ENCODE measurements around the gene PRR12.
"Not testable (repeated sequence)": the region's sequence is repeated elsewhere in the genome, so short reads cannot be mapped to it uniquely, and the experiment has no call there.

Gene PRR12

DNA sequence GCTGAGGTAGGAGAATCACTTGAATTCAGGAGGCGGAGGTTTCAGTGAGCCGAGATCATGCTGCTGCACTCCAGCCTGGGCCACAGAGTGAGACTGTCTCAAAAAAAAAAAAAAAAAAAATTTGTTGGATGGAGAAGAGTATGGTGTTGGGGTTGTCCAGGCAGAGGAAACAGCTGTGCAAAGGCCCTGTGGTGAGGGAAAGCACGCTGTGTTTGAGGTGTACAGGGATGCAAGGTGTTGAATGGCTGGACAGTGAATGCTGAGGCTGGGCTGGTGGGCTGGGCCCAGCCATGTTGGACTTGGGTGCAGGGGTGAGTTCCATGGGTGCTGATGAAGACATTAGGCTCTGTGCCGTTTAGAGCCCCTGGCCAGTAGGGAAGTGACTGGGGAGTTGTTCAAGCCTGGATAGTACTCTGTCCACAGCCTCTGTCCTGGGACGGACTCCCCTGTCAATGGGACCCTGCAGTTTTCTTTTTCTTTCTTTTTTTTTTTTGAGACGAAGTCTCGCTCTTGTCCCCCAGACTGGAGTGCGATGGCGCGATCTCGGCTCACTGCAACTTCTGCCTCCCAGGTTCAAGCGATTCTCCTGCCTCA is 18.6 kb downstream of the PRR12 start:
- Mint-ChIP-seq H3K36me3 (ENCODE audit: low read depth) (peaks cover 15% of the 10 kb centered on the region), H3K9me3 (no peaks in the 10 kb centered on the region), H3K27ac (no peak overlapping the region), H3K4me1 (ENCODE audit: low read depth) (peaks cover 9% of the 10 kb centered on the region), H3K27me3 (ENCODE audit: low read depth) (no peaks in the 10 kb centered on the region), H3K4me3 (no peak overlapping the region)

DNA sequence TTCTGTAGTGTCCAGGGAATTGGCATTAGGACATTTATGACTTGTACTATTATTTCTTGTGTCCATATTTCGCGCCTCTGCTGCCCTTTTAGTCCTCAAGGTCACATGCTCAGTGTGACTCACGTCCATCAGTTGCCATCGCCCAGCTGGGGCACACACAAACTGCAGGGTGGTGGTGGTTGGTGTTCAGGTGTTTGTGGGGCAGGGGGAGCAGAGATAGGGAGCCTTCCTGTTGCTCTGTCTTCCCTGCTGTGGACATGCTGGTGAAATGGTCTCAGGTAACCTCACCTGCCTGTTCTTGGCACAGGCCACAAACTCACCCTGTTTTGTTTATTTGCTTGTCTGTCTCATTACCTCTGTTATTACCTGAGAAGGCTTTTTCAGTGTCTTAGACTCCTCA is 22.4 kb downstream of the PRR12 start:
- Mint-ChIP-seq H3K9me3 (no peaks in the 10 kb centered on the region), H3K4me3 (no peak overlapping the region), H3K27ac (no peak overlapping the region), H3K36me3 (ENCODE audit: low read depth) (peaks cover 34% of the 10 kb centered on the region), H3K4me1 (ENCODE audit: low read depth) (peaks cover 9% of the 10 kb centered on the region), H3K27me3 (ENCODE audit: low read depth) (no peaks in the 10 kb centered on the region)

DNA sequence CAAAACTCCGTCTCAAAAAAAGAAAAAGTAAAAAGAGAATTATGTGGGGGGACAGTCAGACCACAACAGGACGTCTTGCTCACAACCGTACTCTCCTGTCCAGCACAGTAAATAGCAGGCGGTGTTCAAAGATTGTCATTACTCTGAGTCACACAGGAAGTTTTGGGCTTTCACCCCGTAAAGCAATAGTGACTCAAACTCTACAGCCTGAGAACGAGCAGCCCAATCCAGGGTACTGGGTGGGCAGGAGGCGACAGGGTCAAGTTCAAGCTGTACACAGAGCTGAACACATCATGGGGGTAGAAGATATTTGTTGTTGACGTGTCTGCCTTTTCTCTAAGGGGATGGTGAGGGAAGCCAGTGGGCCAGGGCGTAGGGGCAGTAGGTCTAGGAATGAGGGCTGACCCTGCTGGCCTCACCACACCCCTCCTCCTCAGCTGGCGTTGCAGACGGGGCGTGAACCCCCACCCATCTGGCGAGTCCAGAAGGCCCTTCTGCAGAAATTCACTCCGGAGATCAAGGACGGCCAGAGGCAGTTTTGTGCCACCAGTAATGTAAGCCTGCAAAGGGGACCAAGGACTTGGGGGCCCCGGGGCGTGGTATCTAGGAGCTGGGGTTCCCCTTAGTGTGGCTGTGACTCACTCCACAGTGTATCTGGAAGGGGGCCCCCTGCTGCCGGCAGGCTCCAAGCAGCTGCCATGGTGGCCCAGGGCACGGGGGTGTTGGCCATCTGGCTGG is 23.3 kb downstream of the PRR12 start:
- Mint-ChIP-seq H3K4me3 (no peak overlapping the region), H3K36me3 (ENCODE audit: low read depth) (peaks cover 38% of the 10 kb centered on the region), H3K27ac (peak overlapping the region; percentile 67), H3K27me3 (ENCODE audit: low read depth) (no peaks in the 10 kb centered on the region), H3K9me3 (no peaks in the 10 kb centered on the region), H3K4me1 (ENCODE audit: low read depth) (peaks cover 9% of the 10 kb centered on the region)

DNA sequence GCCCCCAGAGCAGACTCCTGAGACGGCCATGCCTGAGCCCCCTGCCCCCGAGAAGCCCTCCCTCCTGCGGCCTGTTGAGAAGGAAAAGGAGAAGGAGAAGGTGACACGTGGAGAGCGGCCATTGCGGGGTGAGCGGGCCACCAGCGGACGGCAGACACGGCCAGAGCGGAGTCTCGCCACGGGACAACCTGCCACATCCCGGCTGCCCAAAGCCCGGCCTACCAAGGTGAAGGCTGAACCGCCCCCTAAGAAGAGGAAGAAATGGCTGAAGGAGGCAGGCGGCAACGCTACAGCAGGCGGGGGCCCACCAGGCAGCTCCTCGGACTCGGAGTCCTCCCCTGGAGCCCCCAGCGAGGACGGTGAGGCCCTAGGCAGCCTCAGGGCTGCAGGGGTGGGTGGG is 24.9 kb downstream of the PRR12 start:
- no peaks in the 10 kb centered on the region for H3K9me3 Mint-ChIP-seq
- peaks cover 9% of the 10 kb centered on the region for H3K4me1 Mint-ChIP-seq (ENCODE audit: low read depth)
- H3K36me3 Mint-ChIP-seq (ENCODE audit: low read depth), result peaks cover 38% of the 10 kb centered on the region
- H3K4me3 Mint-ChIP-seq, result no peak overlapping the region
- no peak overlapping the region for H3K27ac Mint-ChIP-seq
- H3K27me3 Mint-ChIP-seq (ENCODE audit: low read depth), result no peaks in the 10 kb centered on the region

DNA sequence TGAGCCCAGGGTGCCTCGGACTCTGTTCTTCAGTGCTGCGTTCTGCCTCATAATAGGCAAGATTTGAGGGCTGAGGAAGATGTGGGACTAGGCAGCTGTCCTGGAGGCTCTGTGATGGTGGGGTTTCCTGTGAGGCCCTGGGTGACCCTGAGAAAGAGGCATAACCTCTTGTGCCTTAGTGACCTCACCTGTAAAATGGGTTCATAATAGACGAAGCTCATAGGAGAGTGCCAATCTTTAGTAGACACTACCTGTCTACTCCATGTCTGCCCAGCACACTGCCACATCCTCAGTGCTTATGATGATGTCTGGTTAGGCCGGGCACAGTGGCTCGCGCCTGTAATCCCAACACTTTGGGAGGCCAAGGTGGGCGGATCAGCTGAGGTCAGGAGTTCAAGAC is 25.6 kb downstream of the PRR12 start:
- Mint-ChIP-seq H3K4me1 (ENCODE audit: low read depth) (peaks cover 9% of the 10 kb centered on the region), H3K4me3 (no peak overlapping the region), H3K9me3 (no peaks in the 10 kb centered on the region), H3K36me3 (ENCODE audit: low read depth) (peaks cover 40% of the 10 kb centered on the region), H3K27ac (no peak overlapping the region), H3K27me3 (ENCODE audit: low read depth) (no peaks in the 10 kb centered on the region)

DNA sequence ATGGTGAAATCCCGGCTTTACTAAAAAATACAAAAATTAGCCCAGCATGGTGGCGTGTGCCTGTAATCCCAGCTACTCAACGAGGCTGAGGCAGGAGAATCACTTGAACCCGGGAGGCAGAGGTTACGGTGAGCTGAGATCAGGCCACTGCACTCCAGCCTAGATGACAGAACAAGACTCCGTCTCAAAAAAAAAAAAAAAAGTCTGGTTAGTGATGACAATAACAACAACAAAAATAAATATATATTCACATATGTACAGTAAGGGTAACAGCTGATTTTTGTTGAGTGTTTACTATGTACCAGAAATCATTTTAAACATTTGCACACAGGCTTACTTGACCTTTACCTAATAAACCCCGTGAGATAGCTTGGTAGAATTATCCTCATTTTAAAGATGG is 26.0 kb downstream of the PRR12 start:
- H3K9me3 Mint-ChIP-seq, result no peaks in the 10 kb centered on the region
- peaks cover 41% of the 10 kb centered on the region for H3K36me3 Mint-ChIP-seq (ENCODE audit: low read depth)
- no peak overlapping the region for H3K27ac Mint-ChIP-seq
- no peak overlapping the region for H3K4me3 Mint-ChIP-seq
- no peaks in the 10 kb centered on the region for H3K27me3 Mint-ChIP-seq (ENCODE audit: low read depth)
- H3K4me1 Mint-ChIP-seq (ENCODE audit: low read depth), result peaks cover 9% of the 10 kb centered on the region

DNA sequence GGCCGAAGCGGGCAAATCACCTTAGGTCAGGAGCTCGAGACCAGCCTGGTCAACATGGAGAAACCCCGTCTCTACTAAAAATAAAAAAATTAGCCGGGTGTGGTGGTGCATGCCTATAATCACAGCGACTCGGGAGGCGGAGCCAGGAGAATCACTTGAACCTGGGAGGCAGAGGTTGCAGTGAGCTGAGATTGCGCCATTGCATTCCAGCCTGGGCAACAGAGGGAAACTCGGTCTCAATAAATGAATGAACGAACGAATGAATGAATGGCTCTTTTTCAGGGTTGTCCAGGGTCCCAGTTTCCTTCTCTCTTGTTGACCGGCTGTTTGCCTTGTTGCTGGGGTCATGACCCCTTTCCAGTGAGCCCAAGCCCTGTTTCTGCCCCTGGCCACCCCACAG is 26.9 kb downstream of the PRR12 start:
- peaks cover 41% of the 10 kb centered on the region for H3K36me3 Mint-ChIP-seq (ENCODE audit: low read depth)
- not testable (repeated sequence) for H3K4me1 Mint-ChIP-seq (ENCODE audit: low read depth); H3K27me3 Mint-ChIP-seq (ENCODE audit: low read depth); H3K4me3 Mint-ChIP-seq; H3K27ac Mint-ChIP-seq; H3K9me3 Mint-ChIP-seq

DNA sequence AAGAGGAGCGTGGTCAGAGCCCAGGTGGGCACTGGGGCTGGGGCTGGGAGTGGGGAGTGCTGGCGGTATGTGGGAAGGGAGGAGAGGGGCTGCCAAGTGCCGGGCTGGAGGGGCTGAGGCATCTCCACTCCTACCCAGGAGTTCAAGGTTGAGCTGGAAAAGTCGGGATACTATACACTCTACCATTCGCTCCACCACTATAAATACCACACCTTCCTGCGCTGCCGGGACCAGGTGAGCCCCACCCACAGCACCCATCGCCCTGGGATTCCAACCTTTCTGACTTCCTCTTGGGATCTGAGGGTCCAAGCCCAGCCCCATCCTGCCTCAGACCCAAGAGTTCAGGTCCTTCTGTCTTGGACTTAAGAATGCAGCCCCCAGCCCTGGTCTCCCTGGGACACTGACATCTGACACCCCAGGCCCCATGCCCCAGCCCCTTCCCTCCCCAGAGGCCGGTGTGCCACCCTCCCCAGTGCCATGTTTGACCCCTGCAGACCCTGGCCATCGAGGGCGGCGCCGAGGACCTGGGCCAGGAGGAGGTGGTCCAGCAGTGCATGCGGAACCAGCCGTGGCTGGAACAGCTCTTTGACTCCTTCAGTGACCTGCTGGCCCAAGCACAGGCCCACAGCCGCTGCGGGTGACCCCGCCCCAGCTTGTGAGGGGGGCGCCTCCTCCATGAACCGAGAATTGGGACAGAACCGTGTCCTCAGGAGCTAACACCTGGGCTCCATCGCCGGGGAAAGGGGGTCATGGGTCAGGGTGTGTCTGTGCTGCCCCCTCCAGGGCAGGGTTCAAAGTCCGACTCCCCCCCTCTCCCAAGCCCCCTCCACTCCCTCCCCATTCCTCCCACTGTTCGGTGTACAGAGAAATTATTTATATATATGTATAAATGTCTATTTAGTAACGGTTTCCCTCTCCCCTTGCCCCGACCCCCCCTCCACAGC is 34.3 kb downstream of the PRR12 start:
- H3K36me3 Mint-ChIP-seq (ENCODE audit: low read depth), result peaks cover 22% of the 10 kb centered on the region
- H3K4me3 Mint-ChIP-seq, result no peak overlapping the region
- no peaks in the 10 kb centered on the region for H3K4me1 Mint-ChIP-seq (ENCODE audit: low read depth)
- no peaks in the 10 kb centered on the region for H3K27me3 Mint-ChIP-seq (ENCODE audit: low read depth)
- no peak overlapping the region for H3K27ac Mint-ChIP-seq
- H3K9me3 Mint-ChIP-seq, result no peaks in the 10 kb centered on the region

DNA sequence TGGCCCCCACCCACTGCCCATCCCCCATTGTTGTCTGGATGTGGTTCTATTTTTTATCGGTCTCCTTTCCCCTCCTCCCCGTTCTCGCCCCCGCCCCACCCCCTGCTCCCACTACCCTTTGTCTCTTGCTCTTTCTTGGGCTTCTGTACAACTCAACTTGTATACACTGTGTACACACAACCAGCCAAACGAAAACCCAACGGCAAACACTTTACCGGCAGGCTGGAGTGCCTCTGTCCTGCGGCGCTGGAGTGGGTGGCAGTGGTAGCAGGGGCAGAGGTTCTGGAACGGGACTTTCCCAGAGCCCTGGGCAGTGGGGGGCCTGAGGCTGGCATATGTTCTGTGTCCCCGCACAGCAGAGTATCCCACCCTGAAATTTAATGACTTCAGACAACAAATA is 35.2 kb downstream of the PRR12 start:
- Mint-ChIP-seq H3K36me3 (ENCODE audit: low read depth) (peaks cover 22% of the 10 kb centered on the region), H3K27ac (no peak overlapping the region), H3K27me3 (ENCODE audit: low read depth) (no peaks in the 10 kb centered on the region), H3K9me3 (no peaks in the 10 kb centered on the region), H3K4me3 (no peak overlapping the region), H3K4me1 (ENCODE audit: low read depth) (no peaks in the 10 kb centered on the region)

DNA sequence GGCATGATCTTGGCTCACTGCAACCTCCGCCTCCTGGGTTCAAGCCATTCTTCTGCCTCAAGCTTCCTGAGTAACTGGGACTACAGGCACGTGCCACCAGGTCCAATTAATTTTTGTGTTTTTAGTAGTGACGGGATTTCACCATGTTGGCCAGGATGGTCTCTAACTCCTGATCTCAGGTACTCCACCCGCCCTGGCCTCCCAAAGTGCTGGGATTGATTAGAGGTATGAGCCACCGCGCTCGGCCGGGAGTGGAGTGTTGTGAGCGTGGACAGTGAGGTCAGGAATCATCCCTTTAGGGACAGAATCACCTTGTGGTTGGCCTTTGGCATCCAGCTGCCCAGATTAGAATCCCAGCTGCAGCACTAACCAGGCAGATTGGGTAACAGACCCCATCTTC is 38.7 kb downstream of the PRR12 start:
- H3K9me3 Mint-ChIP-seq, result no peaks in the 10 kb centered on the region
- H3K27me3 Mint-ChIP-seq (ENCODE audit: low read depth), result no peaks in the 10 kb centered on the region
- no peak overlapping the region for H3K4me3 Mint-ChIP-seq
- H3K36me3 Mint-ChIP-seq (ENCODE audit: low read depth), result peaks cover 6% of the 10 kb centered on the region
- H3K4me1 Mint-ChIP-seq (ENCODE audit: low read depth), result no peaks in the 10 kb centered on the region
- no peak overlapping the region for H3K27ac Mint-ChIP-seq

DNA sequence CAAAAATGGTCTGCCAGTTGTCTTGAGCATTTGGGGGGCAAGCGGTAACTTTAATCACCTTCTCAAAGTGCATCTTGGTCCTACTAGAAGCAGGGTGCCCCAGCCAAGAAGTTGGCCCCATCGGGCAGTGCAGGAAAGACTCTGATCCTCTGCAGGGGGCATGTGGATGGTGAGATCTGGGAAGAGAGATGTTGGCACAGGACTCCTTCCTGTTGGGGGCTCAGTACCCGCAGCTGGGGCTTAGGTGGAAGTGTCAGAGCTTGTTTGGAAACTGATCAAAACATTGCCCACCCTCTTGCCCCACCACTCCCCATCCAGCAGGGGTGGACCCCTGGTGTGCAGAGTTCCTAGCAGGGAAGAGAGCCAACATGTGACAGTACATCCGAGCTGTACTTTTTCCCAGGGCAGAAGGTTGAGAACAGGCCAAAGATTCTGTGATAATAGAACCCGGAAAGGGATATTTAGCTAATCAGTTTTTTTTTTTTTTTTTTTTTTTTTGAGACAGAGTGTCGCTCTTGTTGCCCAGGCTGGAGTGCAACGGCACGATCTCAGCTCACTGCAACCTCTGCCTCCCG is 40.1 kb downstream of the PRR12 start:
- H3K27ac Mint-ChIP-seq, result no peak overlapping the region
- H3K9me3 Mint-ChIP-seq, result no peaks in the 10 kb centered on the region
- peaks cover 8% of the 10 kb centered on the region for H3K36me3 Mint-ChIP-seq (ENCODE audit: low read depth)
- peaks cover 3% of the 10 kb centered on the region for H3K4me1 Mint-ChIP-seq (ENCODE audit: low read depth)
- H3K4me3 Mint-ChIP-seq, result no peak overlapping the region
- no peaks in the 10 kb centered on the region for H3K27me3 Mint-ChIP-seq (ENCODE audit: low read depth)

DNA sequence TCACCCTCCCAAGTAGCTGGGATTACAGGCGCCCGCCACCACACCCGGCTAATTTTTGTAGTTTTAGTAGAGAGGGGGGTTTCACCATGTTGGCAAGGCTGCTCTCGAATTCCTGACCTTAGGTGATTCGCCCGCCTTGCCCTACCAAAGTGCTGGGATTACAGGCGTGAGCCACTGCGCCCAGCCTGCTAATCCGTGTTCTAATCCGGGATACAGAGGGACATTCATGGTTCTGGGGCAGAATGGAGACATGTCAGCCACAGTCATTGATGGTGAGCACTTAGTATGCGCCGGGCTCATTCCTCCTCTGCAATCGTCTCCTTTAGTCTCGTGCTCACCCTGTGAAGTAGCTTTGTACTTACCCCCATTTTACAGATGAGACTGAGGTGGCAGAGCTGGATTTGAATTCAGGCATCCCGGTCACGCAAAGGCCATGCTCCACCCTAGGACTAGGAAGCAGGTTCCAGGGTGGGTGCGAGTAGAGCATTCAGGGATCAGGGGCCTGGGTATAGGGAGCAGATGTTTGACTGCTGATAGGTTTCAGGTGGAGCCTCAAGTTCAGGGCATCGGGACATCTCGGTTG is 40.7 kb downstream of the PRR12 start:
- no peak overlapping the region for H3K4me3 Mint-ChIP-seq
- peaks cover 8% of the 10 kb centered on the region for H3K36me3 Mint-ChIP-seq (ENCODE audit: low read depth)
- peaks cover 3% of the 10 kb centered on the region for H3K4me1 Mint-ChIP-seq (ENCODE audit: low read depth)
- H3K27ac Mint-ChIP-seq, result no peak overlapping the region
- H3K9me3 Mint-ChIP-seq, result no peaks in the 10 kb centered on the region
- no peaks in the 10 kb centered on the region for H3K27me3 Mint-ChIP-seq (ENCODE audit: low read depth)

DNA sequence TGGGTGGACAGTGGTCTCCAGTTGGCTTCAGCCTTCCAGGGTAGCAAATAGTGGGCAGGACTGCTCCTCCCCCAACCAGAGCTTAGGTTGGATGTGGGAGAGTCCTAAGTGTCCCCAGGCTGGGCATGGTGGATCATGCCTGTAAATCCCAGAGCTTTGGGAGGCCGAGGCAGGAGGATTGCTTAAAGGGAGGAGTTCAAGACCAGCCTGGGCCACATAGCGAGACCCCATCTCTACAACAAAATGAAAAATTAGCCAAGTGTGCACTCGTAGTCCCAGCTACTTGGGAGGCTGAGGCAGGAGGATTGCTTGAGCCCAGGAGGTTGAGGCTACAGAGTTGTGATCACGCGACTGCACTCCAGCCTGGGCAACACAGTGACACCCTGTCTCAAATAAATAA is 41.6 kb downstream of the PRR12 start:
- H3K9me3 Mint-ChIP-seq, result no peaks in the 10 kb centered on the region
- peaks cover 7% of the 10 kb centered on the region for H3K36me3 Mint-ChIP-seq (ENCODE audit: low read depth)
- no peak overlapping the region for H3K4me3 Mint-ChIP-seq
- H3K27me3 Mint-ChIP-seq (ENCODE audit: low read depth), result no peaks in the 10 kb centered on the region
- H3K27ac Mint-ChIP-seq, result no peak overlapping the region
- H3K4me1 Mint-ChIP-seq (ENCODE audit: low read depth), result peaks cover 3% of the 10 kb centered on the region

DNA sequence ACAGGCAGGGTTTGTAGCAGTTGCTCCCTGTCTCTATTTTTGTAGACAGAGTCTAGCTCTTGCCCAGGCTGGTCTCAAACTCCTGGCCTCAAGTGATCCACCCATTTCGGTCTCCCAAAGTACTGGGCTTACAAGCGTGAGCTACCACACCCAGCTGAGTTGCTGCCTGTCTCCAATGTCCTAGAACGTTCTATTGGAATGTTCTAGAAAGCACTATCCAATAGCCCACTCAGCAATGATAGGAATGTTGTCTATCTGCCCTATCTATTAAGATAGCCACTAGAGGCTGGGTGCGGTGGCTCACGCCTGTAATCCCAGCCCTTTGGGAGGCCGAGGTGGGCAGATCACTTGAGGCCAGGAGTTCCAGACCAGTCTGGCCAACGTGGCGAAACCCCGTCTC is 42.3 kb downstream of the PRR12 start:
- not testable (repeated sequence) for H3K27me3 Mint-ChIP-seq (ENCODE audit: low read depth); H3K4me3 Mint-ChIP-seq; H3K9me3 Mint-ChIP-seq; H3K4me1 Mint-ChIP-seq (ENCODE audit: low read depth); H3K27ac Mint-ChIP-seq; H3K36me3 Mint-ChIP-seq (ENCODE audit: low read depth)
